Endothelial cell (in vitro differentiated cells): ENCODE measurements around the gene TOMM40. TPM values are rescaled to one million over a fixed set of nuclear protein-coding genes. Genes with fewer than 3 reads are reported as not detected.

Source experiments
- DNase-seq: peaks from one replicate; pipeline ENCODE4 v3.0.0; 2021; ENCODE audit warnings: low spot score
- H3K27ac Mint-ChIP-seq: one replicate; pipeline ENCODE4 v1.8.0; 2021; ENCODE audit warnings: mixed read lengths, inconsistent platforms; ENCODE audit not compliant: unreplicated experiment
- H3K27me3 Mint-ChIP-seq: one replicate; pipeline ENCODE4 v1.8.0; 2021; ENCODE audit warnings: mild to moderate bottlenecking, moderate library complexity, mixed read lengths, inconsistent platforms; ENCODE audit not compliant: unreplicated experiment
- H3K36me3 Mint-ChIP-seq: one replicate; pipeline ENCODE4 v1.8.0; 2021; ENCODE audit warnings: mild to moderate bottlenecking, low read depth, mixed read lengths, inconsistent platforms; ENCODE audit not compliant: unreplicated experiment
- H3K4me1 Mint-ChIP-seq: one replicate; pipeline ENCODE4 v1.8.0; 2021; ENCODE audit warnings: mild to moderate bottlenecking, mixed read lengths, inconsistent platforms; ENCODE audit not compliant: unreplicated experiment
- H3K4me3 Mint-ChIP-seq: one replicate; pipeline ENCODE4 v1.8.0; 2021; ENCODE audit warnings: mild to moderate bottlenecking, mixed read lengths, inconsistent platforms; ENCODE audit not compliant: unreplicated experiment
- H3K9me3 Mint-ChIP-seq: one replicate; pipeline ENCODE4 v1.8.0; 2021; ENCODE audit warnings: mixed read lengths, inconsistent platforms; ENCODE audit not compliant: unreplicated experiment
- CTCF ChIP-seq: fragments of 200-600 bp; sonication (generic); IDR thresholded peaks from one replicate; pipeline ENCODE4 v1.5.0; 2021; ENCODE audit warnings: antibody characterized with exemption; ENCODE audit not compliant: unreplicated experiment
- total RNA-seq: library from RNA; stranded (reverse); fragmentation: NEBNext Ultra II Directional; extraction: Animal tissue kit (Norgen Biotek cat#: 25700); gene quantifications from one replicate; pipeline ENCODE4 v1.2.1, GENCODE V29; 2021; ENCODE audit not compliant: unreplicated experiment

TOMM40 gene
- total RNA-seq, 1 donor from 2014 or later = 60.5 TPM

GRCh38 chr19:44948237-44948636 is 57.2 kb downstream of the TOMM40 start:
- no peak overlapping the region for H3K4me3 Mint-ChIP-seq
- no peak for TF ChIP-seq CTCF
- H3K4me1 Mint-ChIP-seq = no peaks in the 10 kb centered on the region
- H3K9me3 Mint-ChIP-seq = no peaks in the 10 kb centered on the region
- DNase-seq = no peak
- peaks cover 2% of the 10 kb centered on the region for H3K27me3 Mint-ChIP-seq
- no peaks in the 10 kb centered on the region for H3K36me3 Mint-ChIP-seq
- H3K27ac Mint-ChIP-seq = no peak overlapping the region

- H3K27me3 Mint-ChIP-seq = peaks cover 3% of the 10 kb centered on the region
- no peak for DNase-seq
- H3K9me3 Mint-ChIP-seq = no peaks in the 10 kb centered on the region
- H3K36me3 Mint-ChIP-seq = no peaks in the 10 kb centered on the region
- H3K4me3 Mint-ChIP-seq = no peak overlapping the region
- no peak for TF ChIP-seq CTCF
- H3K27ac Mint-ChIP-seq = no peak overlapping the region
- H3K4me1 Mint-ChIP-seq = peaks cover 2% of the 10 kb centered on the region
These were observed 57.8 kb downstream of the TOMM40 start for GRCh38 chr19:44948763-44949374.

- TF ChIP-seq CTCF = no peak
- no peak overlapping the region for H3K4me3 Mint-ChIP-seq
- H3K36me3 Mint-ChIP-seq = peaks cover 1% of the 10 kb centered on the region
- H3K27me3 Mint-ChIP-seq = peaks cover 3% of the 10 kb centered on the region
- no peaks in the 10 kb centered on the region for H3K9me3 Mint-ChIP-seq
- no peak for DNase-seq
- no peak overlapping the region for H3K27ac Mint-ChIP-seq
- peaks cover 4% of the 10 kb centered on the region for H3K4me1 Mint-ChIP-seq
These were observed 58.5 kb downstream of the TOMM40 start for GRCh38 chr19:44949550-44949949.

GRCh38 chr19:44951179-44952159 is 60.4 kb downstream of the TOMM40 start:
- no peaks in the 10 kb centered on the region for H3K9me3 Mint-ChIP-seq
- TF ChIP-seq CTCF = peak; percentile 94
- DNase-seq = peak; percentile 64
- no peak overlapping the region for H3K27ac Mint-ChIP-seq
- peaks cover 12% of the 10 kb centered on the region for H3K27me3 Mint-ChIP-seq
- peak overlapping the region; percentile 37 for H3K4me3 Mint-ChIP-seq
- peaks cover 6% of the 10 kb centered on the region for H3K36me3 Mint-ChIP-seq
- H3K4me1 Mint-ChIP-seq = peaks cover 18% of the 10 kb centered on the region

Other genes starting within 250 kb of the TOMM40 start
- 14.8 TPM for gene PVR, start 247.3 kb upstream of the TOMM40 start, total RNA-seq
- 3.7 TPM for gene CEACAM19, start 219.8 kb upstream of the TOMM40 start, total RNA-seq
- gene CEACAM16, start 192.1 kb upstream of the TOMM40 start, total RNA-seq = not detected
- gene BCL3, start 142.5 kb upstream of the TOMM40 start, total RNA-seq = 1.9 TPM
- 0.85 TPM for gene CBLC, start 113.4 kb upstream of the TOMM40 start, total RNA-seq
- gene BCAM, start 82.2 kb upstream of the TOMM40 start, total RNA-seq = 6.9 TPM
- gene NECTIN2, start 45.0 kb upstream of the TOMM40 start, total RNA-seq = 342 TPM
- 258 TPM for gene APOE, start 14.5 kb downstream of the TOMM40 start, total RNA-seq
- gene APOC1, start 23.4 kb downstream of the TOMM40 start, total RNA-seq = 44.8 TPM
- not detected for gene APOC4, start 51.0 kb downstream of the TOMM40 start, total RNA-seq
- not detected for gene APOC2, start 54.8 kb downstream of the TOMM40 start, total RNA-seq
- gene CLPTM1, start 64.1 kb downstream of the TOMM40 start, total RNA-seq = 144 TPM
- 8.2 TPM for gene RELB, start 110.2 kb downstream of the TOMM40 start, total RNA-seq
- gene CLASRP, start 147.8 kb downstream of the TOMM40 start, total RNA-seq = 72.2 TPM
- gene ZNF296, start 185.2 kb downstream of the TOMM40 start, total RNA-seq = 0.54 TPM
- gene GEMIN7, start 188.0 kb downstream of the TOMM40 start, total RNA-seq = 30.8 TPM
- 34.7 TPM for gene PPP1R37, start 201.9 kb downstream of the TOMM40 start, total RNA-seq